Right hindlimb (tissue), 1 donor: ENCODE measurements around the gene CENPA.
"Not testable (repeated sequence)": the region's sequence is repeated elsewhere in the genome, so short reads cannot be mapped to it uniquely, and the experiment has no call there.

Experiments used
- DNase-seq: peaks from one replicate; pipeline ENCODE4 v3.0.0-alpha.2; 2018

Gene CENPA

GRCh38 chr2:26795135-26795534 is 9.3 kb downstream of the CENPA start:
- not testable (repeated sequence) for DNase-seq

DNA sequence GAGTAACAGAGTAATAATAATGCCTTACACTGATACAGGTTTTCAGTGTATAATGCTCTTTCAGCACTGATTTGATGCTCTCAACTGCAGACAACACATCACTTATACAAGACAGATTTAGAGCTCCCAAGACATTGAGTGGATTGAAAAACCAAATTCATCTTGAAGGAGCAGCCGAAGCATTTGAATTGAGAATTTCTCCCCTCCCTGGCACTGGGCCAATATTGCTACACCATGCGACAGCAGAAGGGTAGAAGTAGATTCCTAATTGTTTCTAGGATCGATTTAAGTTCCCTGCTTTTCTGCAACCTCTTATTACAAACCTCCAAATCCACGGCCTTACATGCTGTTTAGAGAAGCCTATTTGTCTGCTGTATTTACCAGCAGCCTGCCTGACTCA is 15.5 kb downstream of the CENPA start:
- DNase-seq = no peak

DNA sequence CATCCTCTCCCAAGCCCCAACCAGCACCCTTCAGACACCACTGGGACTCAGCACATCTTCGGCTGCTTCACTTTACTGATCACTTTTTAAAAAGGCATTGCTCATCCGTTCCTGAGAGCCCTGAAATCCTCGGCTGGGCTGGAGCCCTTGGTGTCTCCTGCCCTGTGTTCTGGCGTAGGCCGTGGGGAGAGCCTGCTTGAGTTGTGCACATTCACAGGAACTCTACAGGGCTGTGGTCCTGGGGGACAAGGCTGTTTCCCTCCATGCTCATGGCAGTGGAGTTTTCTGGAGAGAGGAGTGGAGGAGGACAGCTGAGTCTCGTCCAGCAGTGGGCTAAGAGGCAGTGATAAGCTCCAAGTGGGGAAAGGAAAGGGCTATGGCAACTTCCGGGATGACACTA is 15.9 kb downstream of the CENPA start:
- no peak for DNase-seq

GRCh38 chr2:26805241-26805676 is 19.4 kb downstream of the CENPA start:
- no peak for DNase-seq

GRCh38 chr2:26807788-26808460 is 22.1 kb downstream of the CENPA start:
- no peak for DNase-seq

DNA sequence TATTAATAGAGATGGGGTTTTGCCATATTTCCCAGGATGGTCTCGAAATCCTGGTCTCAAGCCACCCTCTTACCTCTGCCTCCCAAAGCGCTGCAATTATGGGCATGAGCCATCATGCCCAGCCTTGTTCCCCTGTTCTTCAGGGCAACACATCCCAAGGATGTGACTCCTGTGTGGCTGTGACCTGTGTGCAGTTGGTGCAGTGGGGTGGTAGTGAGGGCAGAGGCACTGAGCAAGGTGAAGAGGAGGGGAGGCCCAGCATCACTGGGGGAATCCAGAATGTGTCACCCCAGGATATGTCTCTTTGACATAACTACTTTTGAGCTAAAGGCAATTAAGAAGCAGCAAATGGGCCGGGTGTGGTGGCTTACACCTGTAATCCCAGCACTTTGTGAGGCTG is 23.4 kb downstream of the CENPA start:
- DNase-seq = no peak

DNA sequence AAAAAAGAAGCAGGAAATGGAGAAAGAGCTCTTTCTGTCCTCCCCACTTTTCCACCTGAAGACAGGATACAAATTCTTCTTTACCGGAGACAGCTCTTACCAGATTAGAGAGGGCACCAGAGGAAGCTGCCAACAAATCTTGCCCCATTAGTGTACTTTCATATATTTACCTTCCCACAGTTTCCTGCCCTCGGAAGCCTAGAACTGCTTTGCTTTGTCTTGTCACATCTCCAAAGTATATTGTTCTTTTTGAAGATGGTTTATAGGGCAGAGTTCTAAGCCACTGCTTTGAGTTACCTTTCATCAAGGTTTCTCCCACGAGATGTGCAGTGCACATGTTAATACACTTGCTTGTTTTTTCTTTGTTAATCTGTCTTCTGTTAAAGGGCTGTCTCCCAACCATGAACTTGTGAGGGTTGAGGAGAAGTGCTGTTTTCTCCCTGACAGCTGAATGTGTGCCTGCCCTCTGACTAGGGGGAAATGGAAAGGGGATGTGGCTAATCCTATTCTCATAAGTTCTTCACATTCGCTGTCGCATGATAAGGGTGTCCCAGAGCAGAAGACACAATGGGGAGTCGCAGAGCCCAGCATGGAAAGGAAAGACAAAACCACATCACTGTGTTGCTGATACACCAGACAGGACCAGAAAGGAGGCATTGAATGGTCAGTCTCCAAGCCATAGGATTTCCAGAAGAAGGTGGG is 24.2 kb downstream of the CENPA start:
- no peak for DNase-seq

GRCh38 chr2:26811261-26811660 is 25.4 kb downstream of the CENPA start:
- DNase-seq = no peak

DNA sequence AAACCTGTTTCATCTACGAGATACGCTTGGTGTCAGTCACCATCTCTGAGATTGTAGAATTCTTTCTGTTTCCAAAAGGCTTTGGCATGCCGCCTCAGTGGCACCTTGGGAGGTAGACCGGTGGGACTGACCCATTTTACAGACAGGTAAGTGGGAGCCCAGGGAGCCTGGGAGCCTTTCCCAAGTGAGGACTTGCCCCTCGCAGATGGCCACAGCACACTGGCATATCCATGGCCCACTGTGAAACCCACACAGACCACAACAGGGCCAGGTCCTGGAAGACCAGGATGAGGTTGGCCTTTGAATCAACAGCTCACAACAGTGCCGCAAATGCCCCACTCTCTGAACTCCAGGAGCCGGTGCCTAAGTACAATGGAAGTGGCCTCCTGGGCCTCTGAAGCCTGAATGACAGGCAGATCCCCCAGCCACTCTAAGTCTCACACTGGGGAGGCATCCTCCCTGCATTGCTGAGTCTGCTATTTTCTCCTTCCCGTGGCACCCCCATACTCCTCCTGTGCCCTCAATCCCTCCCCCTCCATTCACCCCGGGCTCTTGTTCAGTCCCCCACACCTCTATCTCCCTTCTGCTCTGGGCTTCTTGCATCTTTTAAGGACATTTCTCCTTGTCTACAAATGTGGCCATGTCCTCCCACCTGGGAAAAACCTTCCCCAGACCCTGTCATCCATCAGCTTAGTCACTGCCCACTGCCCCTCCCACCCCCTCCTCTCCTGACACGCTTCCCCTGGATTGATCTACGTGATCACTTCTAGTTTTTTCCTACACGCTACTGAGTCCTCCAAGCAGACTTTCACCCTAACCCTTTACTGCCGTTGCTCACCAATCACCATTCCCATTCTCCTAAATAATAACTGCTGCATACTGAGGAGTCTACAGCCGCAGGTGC is 26.2 kb downstream of the CENPA start:
- DNase-seq = no peak

DNA sequence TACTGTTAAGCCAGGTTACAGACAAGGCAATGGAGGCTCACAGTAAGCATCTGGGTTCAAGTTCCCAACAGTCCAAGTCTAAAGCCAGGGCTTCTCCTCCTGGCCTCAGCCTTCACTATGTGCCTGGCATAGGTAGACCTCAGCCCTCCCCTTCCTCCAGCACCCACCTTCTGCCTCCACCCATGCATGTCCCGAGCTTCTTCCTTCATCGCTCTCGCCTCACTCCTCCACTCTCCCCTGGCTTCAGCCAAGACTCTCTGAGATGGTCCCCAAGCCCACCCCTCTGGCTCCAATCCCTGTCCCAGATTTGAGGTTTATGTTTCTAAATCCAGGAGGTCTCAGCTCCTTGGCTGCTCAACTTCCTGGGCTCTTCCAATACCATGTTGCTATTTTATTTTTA is 26.9 kb downstream of the CENPA start:
- no peak for DNase-seq

DNA sequence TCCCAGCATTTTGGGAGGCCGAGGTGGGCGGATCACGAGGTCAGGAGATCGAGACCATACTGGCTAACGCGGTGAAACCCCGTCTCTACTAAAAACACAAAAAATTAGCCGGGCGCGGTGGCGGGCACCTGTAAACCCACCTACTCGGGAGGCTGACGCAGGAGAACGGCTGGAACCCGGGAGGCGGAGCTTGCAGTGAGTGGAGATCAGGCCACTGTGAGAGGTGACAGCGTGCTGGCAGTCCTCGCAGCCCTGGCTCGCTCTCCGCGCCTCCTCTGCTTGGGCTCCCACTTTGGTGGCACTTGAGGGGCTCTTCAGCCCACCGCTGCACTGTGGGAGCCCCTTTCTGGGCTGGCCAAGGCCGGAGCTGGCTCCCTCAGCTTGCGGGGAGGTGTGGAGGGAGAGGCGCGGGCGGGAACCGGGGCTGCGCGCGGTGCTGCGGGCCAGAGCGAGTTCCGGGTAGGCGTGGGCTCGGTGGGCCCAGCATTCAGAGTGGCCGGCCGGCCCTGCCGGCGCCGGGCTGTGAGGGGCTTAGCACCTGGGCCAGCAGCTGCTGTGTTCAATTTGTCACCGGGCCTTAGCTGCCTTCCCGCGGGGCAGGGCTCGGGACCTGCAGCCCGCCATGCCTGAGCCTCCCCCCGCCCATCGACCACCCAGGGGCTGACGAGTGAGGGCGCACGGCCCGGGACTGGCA is 28.4 kb downstream of the CENPA start:
- not testable (repeated sequence) for DNase-seq

DNA sequence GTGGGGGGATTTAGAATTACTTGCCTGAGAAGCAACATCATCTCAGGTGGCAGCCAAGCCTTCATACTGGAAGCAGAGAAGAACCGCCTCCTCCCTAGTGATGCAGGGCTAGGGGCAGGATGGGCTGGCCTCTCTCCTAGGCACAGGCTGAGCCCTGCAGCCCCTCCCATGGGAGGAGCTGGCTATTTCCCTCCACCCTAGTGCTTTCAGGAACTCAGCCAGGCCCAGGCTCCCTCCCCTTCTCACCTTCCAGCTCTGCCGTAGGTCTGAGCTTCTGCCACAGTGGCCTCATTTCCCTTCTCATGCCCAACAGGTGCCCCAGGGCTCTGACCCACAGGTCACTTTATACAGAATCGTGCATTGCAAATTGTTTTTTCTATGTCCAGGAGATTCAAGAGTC is 31.0 kb downstream of the CENPA start:
- DNase-seq = no peak

DNA sequence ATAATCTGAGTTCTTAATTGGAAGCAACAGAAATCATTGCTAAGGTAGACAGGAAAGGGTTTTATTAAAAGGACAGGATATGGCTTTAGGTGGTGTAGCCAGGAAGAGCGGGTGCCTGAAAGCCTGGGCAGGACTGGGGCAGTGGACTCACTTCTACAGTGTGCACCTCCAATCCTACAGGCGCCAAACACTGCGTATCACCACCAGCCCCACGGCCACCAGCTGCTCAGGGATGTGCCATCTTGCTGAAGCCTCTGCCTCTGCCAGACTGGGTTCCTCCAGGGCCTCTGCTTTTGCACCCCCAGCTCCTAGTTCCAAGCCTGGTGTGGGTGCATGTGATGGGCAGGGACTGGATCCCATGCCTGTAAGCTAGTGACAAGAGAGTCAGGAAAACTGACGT is 32.4 kb downstream of the CENPA start:
- no peak for DNase-seq

GRCh38 chr2:26818972-26819371 is 33.1 kb downstream of the CENPA start:
- no peak for DNase-seq

DNA sequence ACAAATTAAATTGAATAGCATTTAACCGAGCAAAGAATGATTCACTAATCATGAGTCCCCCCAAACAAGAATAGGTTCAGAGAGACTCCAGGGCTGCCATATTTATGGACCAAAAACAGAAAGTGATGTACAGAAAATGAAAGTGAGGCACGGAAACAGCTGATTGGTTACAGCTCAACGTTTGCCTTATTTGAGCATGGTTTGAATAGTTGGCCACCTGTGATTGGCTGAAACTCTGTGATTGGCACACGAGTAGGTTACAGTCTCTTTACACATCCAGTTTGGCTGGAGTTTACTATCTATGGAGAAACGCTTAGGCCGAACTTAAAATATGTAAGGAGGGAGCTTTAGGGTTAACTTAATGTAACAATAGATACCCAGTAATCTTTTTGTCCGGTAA is 35.1 kb downstream of the CENPA start:
- DNase-seq = no peak

DNA sequence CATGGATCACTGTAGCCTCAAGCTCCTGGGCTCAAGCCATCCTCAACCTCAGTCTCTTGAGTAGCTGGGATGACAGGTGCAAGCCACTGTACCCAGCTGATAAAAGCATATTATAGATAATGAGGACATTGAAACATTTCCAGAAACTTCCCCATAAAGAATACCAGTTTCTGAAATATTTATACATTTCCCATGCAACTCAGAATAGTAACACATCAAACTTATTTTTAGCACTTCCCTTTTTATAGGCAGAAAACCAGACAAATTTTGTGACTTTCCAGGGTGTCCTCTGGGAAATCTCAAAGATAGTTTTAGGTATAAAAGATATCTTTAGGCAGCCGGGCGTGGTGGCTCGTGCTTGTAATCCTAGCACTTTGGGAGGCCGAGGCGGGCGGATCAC is 37.0 kb downstream of the CENPA start:
- no peak for DNase-seq

GRCh38 chr2:26838121-26838906 is 52.5 kb downstream of the CENPA start:
- no peak for DNase-seq

GRCh38 chr2:26840937-26841610 is 55.2 kb downstream of the CENPA start:
- no peak for DNase-seq

DNA sequence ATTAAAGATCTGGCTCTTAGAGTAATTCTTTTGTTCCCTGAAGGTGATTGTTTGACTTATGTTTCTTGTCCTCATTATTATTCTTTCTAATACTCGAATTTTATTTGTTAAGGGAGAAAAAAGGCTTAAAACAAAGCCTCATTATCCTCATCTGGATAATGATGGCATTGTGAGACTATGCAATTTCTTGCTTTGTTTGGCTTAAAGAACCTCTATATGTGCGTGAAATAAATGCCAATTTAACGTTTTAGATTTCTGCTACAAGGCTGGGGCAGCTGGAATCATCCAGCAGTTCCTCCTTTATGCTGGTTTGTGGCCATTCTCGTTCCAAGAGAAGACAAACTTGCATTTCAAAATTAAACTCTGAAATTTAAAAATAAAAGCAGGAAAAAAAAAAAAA is 57.2 kb downstream of the CENPA start:
- no peak for DNase-seq
